Measurements from ENCODE around the gene CRADD. TPM values are rescaled to one million over a fixed set of nuclear protein-coding genes. Genes with fewer than 3 reads are reported as not detected.

Gene CRADD
- total RNA-seq, 1 donor from 2014 or later, result not detected

- no peak for TF ChIP-seq CTCF (IDR thresholded peaks at IDR 0.05)
- Histone ChIP-seq H3K27me3 (no peaks in the 10 kb centered on the region), H3K4me1 (peaks cover 3 to 14% of the 10 kb centered on the region in 2 donors), H3K4me3 (peak overlapping the region in 1 of 2 donors; percentile 38), H3K27ac (peak overlapping the region; percentile 75 to 93), H3K9me3 (no peaks in the 10 kb centered on the region), H3K36me3 (no peaks in the 10 kb centered on the region)
- DNase-seq (ENCODE audit: low spot score in 2 of 2), result no peak
- intact Hi-C loops (cut with DNase I), result no loop called here
Observed at GRCh38 chr12:93737457-93738198, 60.5 kb downstream of the CRADD start.

GRCh38 chr12:93738199-93739058 is 61.3 kb downstream of the CRADD start:
- no peak for TF ChIP-seq CTCF (IDR thresholded peaks at IDR 0.05)
- DNase-seq (ENCODE audit: low spot score in 2 of 2), result no peak
- intact Hi-C loops (cut with DNase I), result no loop called here
- Histone ChIP-seq H3K27ac (peak overlapping the region; percentile 75 to 93), H3K4me1 (peaks cover 3 to 17% of the 10 kb centered on the region in 2 donors), H3K4me3 (peak overlapping the region; percentile 20 to 38), H3K9me3 (no peaks in the 10 kb centered on the region), H3K27me3 (no peaks in the 10 kb centered on the region), H3K36me3 (no peaks in the 10 kb centered on the region)

- H3K27ac ChIP-seq, result peak overlapping the region; percentile 90 to 93
- no peaks in the 10 kb centered on the region for H3K27me3 ChIP-seq
- no peaks in the 10 kb centered on the region for H3K36me3 ChIP-seq
- no peak for TF ChIP-seq CTCF (IDR thresholded peaks at IDR 0.05)
- H3K4me1 ChIP-seq, result peaks cover 3 to 18% of the 10 kb centered on the region in 2 donors
- peak overlapping the region; percentile 61 to 76 for H3K4me3 ChIP-seq
- DNase-seq (ENCODE audit: low spot score in 2 of 2), result no peak
- no peaks in the 10 kb centered on the region for H3K9me3 ChIP-seq
- intact Hi-C loops (cut with DNase I), result loop anchor here (5.0 kb wide), 3 partner anchors 33 to 148 kb away; no protein-coding TSS in a partner anchor
Observed at GRCh38 chr12:93740751-93741150, 63.6 kb downstream of the CRADD start.

- TF ChIP-seq CTCF (IDR thresholded peaks at IDR 0.05), result no peak
- DNase-seq (ENCODE audit: low spot score in 2 of 2), result no peak
- peak overlapping the region; percentile 90 to 93 for H3K27ac ChIP-seq
- intact Hi-C loops (cut with DNase I), result loop anchor here (1.0 to 5.0 kb wide), 6 partner anchors 34 to 361 kb away; partner anchors contain the start of gene CRADD
- peak overlapping the region; percentile 61 to 76 for H3K4me3 ChIP-seq
- H3K36me3 ChIP-seq, result no peaks in the 10 kb centered on the region
- H3K4me1 ChIP-seq, result peaks cover 3 to 18% of the 10 kb centered on the region in 2 donors
- H3K27me3 ChIP-seq, result no peaks in the 10 kb centered on the region
- H3K9me3 ChIP-seq, result no peaks in the 10 kb centered on the region
Observed at GRCh38 chr12:93741659-93742109, 64.5 kb downstream of the CRADD start.

GRCh38 chr12:93742110-93742934 is 65.1 kb downstream of the CRADD start:
- Histone ChIP-seq H3K36me3 (no peaks in the 10 kb centered on the region), H3K27me3 (no peaks in the 10 kb centered on the region), H3K27ac (peak overlapping the region; percentile 90 to 93), H3K4me1 (peaks cover 2 to 18% of the 10 kb centered on the region in 2 donors), H3K4me3 (peak overlapping the region; percentile 61 to 76), H3K9me3 (no peaks in the 10 kb centered on the region)
- intact Hi-C loops (cut with DNase I), result loop anchor here (1.0 to 5.0 kb wide), 6 partner anchors 35 to 360 kb away; partner anchors contain the start of gene CRADD
- peak in 1 of 2 donors; percentile 90 for DNase-seq (ENCODE audit: low spot score in 2 of 2)
- peak; percentile 17 to 62 (median 39) for TF ChIP-seq CTCF (IDR thresholded peaks at IDR 0.05)
